GM23338 (cell line): ENCODE data around the gene TMSB4X. TPM values are rescaled to one million over a fixed set of nuclear protein-coding genes. Genes with fewer than 3 reads are reported as not detected.

Experiments
- ATAC-seq: fragments of 200-7000 bp; cut with Tn5 transposase; 3 replicates; pipeline ENCODE4 v1.9.1; 2020
- DNase-seq: peaks from one replicate; pipeline ENCODE4 v3.0.0-alpha.2; 2015; ENCODE audit warnings: low spot score
- H2AFZ ChIP-seq: fragments of 200-600 bp; sonication (generic); 2 replicates; pipeline ENCODE4 v1.8.0; 2016; ENCODE audit warnings: antibody characterized with exemption, mild to moderate bottlenecking, moderate library complexity
- H3F3A ChIP-seq: fragments of 200-600 bp; sonication (generic); replicated peaks from 2 replicates; pipeline ENCODE4 v1.8.0; 2017; ENCODE audit warnings: antibody characterized with exemption, mixed run types, low read depth
- H3K27ac ChIP-seq: fragments of 200-600 bp; sonication (generic); 2 replicates; pipeline ENCODE4 v1.6.1; 2016; ENCODE audit warnings: low read depth
- H3K27me3 ChIP-seq: fragments of 200-600 bp; sonication (generic); 2 replicates; pipeline ENCODE4 v1.8.0; 2016; ENCODE audit warnings: mild to moderate bottlenecking, mixed run types, moderate library complexity; ENCODE audit not compliant: insufficient read depth
- H3K36me3 ChIP-seq: fragments of 200-600 bp; sonication (generic); 2 replicates; pipeline ENCODE4 v1.8.0; 2016; ENCODE audit warnings: mild to moderate bottlenecking; ENCODE audit not compliant: insufficient read depth
- H3K4me1 ChIP-seq: fragments of 200-600 bp; sonication (generic); 2 replicates; pipeline ENCODE4 v1.8.0; 2016; ENCODE audit warnings: mild to moderate bottlenecking, moderate library complexity; ENCODE audit not compliant: insufficient read depth
- H3K4me2 ChIP-seq: fragments of 200-600 bp; sonication (generic); 2 replicates; pipeline ENCODE4 v1.7.1; 2017; ENCODE audit warnings: mixed run types
- H3K4me3 ChIP-seq: fragments of 200-600 bp; sonication (generic); 2 replicates; pipeline ENCODE4 v1.6.1; 2016; ENCODE audit warnings: mixed run types
- H3K79me2 ChIP-seq: fragments of 200-600 bp; sonication (generic); replicated peaks from 2 replicates; pipeline ENCODE4 v1.8.0; 2017; ENCODE audit warnings: mild to moderate bottlenecking; ENCODE audit not compliant: insufficient read depth
- H3K9me2 ChIP-seq: fragments of 200-600 bp; sonication (generic); 2 replicates; pipeline ENCODE4 v1.8.0; 2017; ENCODE audit not compliant: insufficient read depth
- H4K20me1 ChIP-seq: fragments of 200-600 bp; sonication (generic); replicated peaks from 2 replicates; pipeline ENCODE4 v1.8.0; 2017; ENCODE audit warnings: mild to moderate bottlenecking; ENCODE audit not compliant: insufficient read depth
- H3K27ac Mint-ChIP-seq: 2 replicates; pipeline ENCODE4 v1.8.0; 2020; ENCODE audit warnings: inconsistent platforms, mild to moderate bottlenecking, moderate library complexity, mixed read lengths
- H3K27me3 Mint-ChIP-seq: 3 replicates; pipeline ENCODE4 v1.8.0; 2022; ENCODE audit warnings: low read depth, mild to moderate bottlenecking, moderate library complexity, mixed read lengths, inconsistent platforms; ENCODE audit not compliant: insufficient read depth, poor library complexity
- H3K36me3 Mint-ChIP-seq: 3 replicates; pipeline ENCODE4 v1.8.0; 2021; ENCODE audit warnings: low read depth, mild to moderate bottlenecking, inconsistent platforms, moderate library complexity, mixed read lengths
- H3K4me1 Mint-ChIP-seq: 3 replicates; pipeline ENCODE4 v1.8.0; 2020; ENCODE audit warnings: mild to moderate bottlenecking, inconsistent platforms, mixed read lengths
- H3K4me3 Mint-ChIP-seq: 3 replicates; pipeline ENCODE4 v1.8.0; 2021; ENCODE audit warnings: moderate library complexity, mild to moderate bottlenecking, inconsistent platforms, mixed read lengths
- H3K9me3 Mint-ChIP-seq: 3 replicates; pipeline ENCODE4 v1.8.0; 2020; ENCODE audit warnings: moderate library complexity, mild to moderate bottlenecking, inconsistent platforms, mixed read lengths
- EZH2 ChIP-seq: fragments of 200-600 bp; sonication (generic); IDR thresholded peaks from one replicate; pipeline ENCODE4 v1.8.0; 2017; ENCODE audit warnings: antibody characterized with exemption, mild to moderate bottlenecking, low read depth; ENCODE audit not compliant: unreplicated experiment
- EZH2phosphoT487 ChIP-seq: fragments of 200-600 bp; sonication (generic); IDR thresholded peaks from one replicate; pipeline ENCODE4 v1.8.1; 2018; ENCODE audit warnings: antibody characterized with exemption; ENCODE audit not compliant: unreplicated experiment
- JUNB ChIP-seq: IDR thresholded peaks from one replicate; pipeline ENCODE4 v1.6.1; 2016; ENCODE audit warnings: antibody characterized with exemption; ENCODE audit not compliant: unreplicated experiment
- NANOG ChIP-seq: IDR thresholded peaks from 2 replicates; pipeline ENCODE4 v1.6.1; 2016; ENCODE audit warnings: antibody characterized with exemption, borderline replicate concordance
- POLR2AphosphoS5 ChIP-seq: IDR thresholded peaks from 2 replicates; pipeline ENCODE4 v1.6.1; 2016; ENCODE audit warnings: antibody characterized with exemption, low read depth
- STAT1 ChIP-seq: IDR thresholded peaks from one replicate; pipeline ENCODE4 v1.6.1; 2016; ENCODE audit warnings: antibody characterized with exemption; ENCODE audit not compliant: unreplicated experiment
- ZNF114 ChIP-seq: fragments of 250-450 bp; sonication (Bioruptor Pico); IDR thresholded peaks from 2 replicates; pipeline ENCODE4 v1.5.0; 2020; ENCODE audit warnings: mild to moderate bottlenecking, moderate library complexity
- ZNF331 ChIP-seq: fragments of 250-450 bp; sonication (Bioruptor Pico); IDR thresholded peaks from 2 replicates; pipeline ENCODE4 v1.5.0; 2020; ENCODE audit warnings: low read depth, mild to moderate bottlenecking, moderate library complexity
- polyA plus RNA-seq: library from polyadenylated mRNA; unstranded; fragments of >200 nt; fragmentation: Nextera tagmentation; extraction: Ambion mirVana; gene quantifications from 2 replicates; pipeline ENCODE4 v1.2.1, GENCODE V29; 2016
- total RNA-seq: library from RNA; depleted of rRNA; stranded (reverse); fragments of >200 nt; shearing (Covaris generic); gene quantifications from 2 replicates; pipeline ENCODE4 v1.2.3, GENCODE V29; 2014
- TF ChIP-seq, protein P1 (sequence below): IDR thresholded peaks from 2 replicates; pipeline ENCODE4 v1.6.1; 2016; ENCODE audit warnings: antibody characterized with exemption
- TF ChIP-seq, protein P2 (sequence below): IDR thresholded peaks from one replicate; pipeline ENCODE4 v1.6.1; 2018; ENCODE audit warnings: antibody characterized with exemption; ENCODE audit not compliant: unreplicated experiment
- TF ChIP-seq, protein P3 (sequence below): fragments of 250-450 bp; sonication (Bioruptor Pico); IDR thresholded peaks from 2 replicates; pipeline ENCODE4 v1.5.0; 2020; ENCODE audit warnings: mild to moderate bottlenecking, moderate library complexity
- TF ChIP-seq, protein P4 (sequence below), 2 experiments: fragments of 200-600 bp in 1 of 2; sonication (generic) in 1 of 2; conservative IDR thresholded peaks; 2 replicates each; pipeline versions ENCODE4 v1.5.1 to v1.6.1; 2016 to 2017; ENCODE audit warnings: antibody characterized with exemption in 2 of 2, low read depth in 2 of 2, mild to moderate bottlenecking in 2 of 2, moderate library complexity in 1 of 2

Gene TMSB4X
- total and polyA plus RNA-seq, 2 experiments from 2014 or later, result 999 to 6,191 TPM

DNA sequence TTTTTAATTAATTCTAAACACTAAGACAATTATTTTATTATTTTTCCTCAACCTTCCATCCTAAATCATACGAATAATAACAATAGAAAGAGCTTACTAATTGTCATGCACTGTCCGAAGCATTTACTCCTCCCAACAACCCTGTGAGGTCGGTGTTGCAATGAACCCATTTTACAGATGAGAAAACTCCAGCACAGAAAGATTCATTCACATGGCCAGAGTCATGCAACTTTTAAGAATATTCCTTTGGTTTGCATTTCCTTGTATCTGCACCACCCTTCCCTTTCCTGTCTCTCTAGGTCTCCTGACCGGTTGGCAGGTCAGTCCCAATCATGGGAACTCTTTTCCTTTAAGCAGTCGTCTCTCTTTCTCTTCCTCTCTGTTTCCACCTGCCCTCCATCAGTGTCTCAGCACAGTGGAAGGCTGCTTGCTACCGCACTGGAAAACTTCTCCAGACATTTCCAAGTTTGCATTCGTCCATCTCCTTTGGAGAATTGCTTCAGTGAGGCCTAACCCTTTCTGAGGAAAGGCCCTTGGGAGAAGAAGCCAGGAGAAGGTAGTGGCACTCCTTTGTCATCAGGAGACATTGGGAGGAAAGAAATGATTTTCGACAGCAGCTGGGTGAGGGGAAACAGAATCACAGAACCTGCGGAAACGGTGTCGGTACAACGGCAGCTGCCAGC lies 1.9 kb upstream of the TMSB4X start:
- Histone ChIP-seq H3K27ac (no peak overlapping the region), H2AFZ (no peak overlapping the region), H4K20me1 (no peaks in the 10 kb centered on the region), H3K79me2 (peaks cover 22% of the 10 kb centered on the region), H3F3A (no peaks in the 10 kb centered on the region), H3K4me2 (no peak overlapping the region), H3K27me3 (no peaks in the 10 kb centered on the region), H3K36me3 (no peaks in the 10 kb centered on the region), H3K4me3 (no peak overlapping the region), H3K9me2 (no peaks in the 10 kb centered on the region), H3K4me1 (no peaks in the 10 kb centered on the region)
- Mint-ChIP-seq H3K36me3 (peaks cover 32% of the 10 kb centered on the region), H3K9me3 (peaks cover 3% of the 10 kb centered on the region; the same call in 2 of the 3 replicates), H3K4me1 (peaks cover 30% of the 10 kb centered on the region), H3K4me3 (no peak overlapping the region), H3K27ac (no peak overlapping the region), H3K27me3 (peaks cover 15% of the 10 kb centered on the region)
- ATAC-seq (no peak), DNase-seq (no peak)
- TF ChIP-seq, protein P1, sequence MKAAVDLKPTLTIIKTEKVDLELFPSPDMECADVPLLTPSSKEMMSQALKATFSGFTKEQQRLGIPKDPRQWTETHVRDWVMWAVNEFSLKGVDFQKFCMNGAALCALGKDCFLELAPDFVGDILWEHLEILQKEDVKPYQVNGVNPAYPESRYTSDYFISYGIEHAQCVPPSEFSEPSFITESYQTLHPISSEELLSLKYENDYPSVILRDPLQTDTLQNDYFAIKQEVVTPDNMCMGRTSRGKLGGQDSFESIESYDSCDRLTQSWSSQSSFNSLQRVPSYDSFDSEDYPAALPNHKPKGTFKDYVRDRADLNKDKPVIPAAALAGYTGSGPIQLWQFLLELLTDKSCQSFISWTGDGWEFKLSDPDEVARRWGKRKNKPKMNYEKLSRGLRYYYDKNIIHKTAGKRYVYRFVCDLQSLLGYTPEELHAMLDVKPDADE, result no peak
- TF ChIP-seq NANOG, result no peak
- no peak for TF ChIP-seq JUNB
- TF ChIP-seq, protein P2, sequence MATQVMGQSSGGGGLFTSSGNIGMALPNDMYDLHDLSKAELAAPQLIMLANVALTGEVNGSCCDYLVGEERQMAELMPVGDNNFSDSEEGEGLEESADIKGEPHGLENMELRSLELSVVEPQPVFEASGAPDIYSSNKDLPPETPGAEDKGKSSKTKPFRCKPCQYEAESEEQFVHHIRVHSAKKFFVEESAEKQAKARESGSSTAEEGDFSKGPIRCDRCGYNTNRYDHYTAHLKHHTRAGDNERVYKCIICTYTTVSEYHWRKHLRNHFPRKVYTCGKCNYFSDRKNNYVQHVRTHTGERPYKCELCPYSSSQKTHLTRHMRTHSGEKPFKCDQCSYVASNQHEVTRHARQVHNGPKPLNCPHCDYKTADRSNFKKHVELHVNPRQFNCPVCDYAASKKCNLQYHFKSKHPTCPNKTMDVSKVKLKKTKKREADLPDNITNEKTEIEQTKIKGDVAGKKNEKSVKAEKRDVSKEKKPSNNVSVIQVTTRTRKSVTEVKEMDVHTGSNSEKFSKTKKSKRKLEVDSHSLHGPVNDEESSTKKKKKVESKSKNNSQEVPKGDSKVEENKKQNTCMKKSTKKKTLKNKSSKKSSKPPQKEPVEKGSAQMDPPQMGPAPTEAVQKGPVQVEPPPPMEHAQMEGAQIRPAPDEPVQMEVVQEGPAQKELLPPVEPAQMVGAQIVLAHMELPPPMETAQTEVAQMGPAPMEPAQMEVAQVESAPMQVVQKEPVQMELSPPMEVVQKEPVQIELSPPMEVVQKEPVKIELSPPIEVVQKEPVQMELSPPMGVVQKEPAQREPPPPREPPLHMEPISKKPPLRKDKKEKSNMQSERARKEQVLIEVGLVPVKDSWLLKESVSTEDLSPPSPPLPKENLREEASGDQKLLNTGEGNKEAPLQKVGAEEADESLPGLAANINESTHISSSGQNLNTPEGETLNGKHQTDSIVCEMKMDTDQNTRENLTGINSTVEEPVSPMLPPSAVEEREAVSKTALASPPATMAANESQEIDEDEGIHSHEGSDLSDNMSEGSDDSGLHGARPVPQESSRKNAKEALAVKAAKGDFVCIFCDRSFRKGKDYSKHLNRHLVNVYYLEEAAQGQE, result no peak
- TF ChIP-seq EZH2, result no peak
- no peak for TF ChIP-seq ZNF114 (CRISPR knock-in tag)
- no peak for TF ChIP-seq ZNF331
- TF ChIP-seq, protein P3, sequence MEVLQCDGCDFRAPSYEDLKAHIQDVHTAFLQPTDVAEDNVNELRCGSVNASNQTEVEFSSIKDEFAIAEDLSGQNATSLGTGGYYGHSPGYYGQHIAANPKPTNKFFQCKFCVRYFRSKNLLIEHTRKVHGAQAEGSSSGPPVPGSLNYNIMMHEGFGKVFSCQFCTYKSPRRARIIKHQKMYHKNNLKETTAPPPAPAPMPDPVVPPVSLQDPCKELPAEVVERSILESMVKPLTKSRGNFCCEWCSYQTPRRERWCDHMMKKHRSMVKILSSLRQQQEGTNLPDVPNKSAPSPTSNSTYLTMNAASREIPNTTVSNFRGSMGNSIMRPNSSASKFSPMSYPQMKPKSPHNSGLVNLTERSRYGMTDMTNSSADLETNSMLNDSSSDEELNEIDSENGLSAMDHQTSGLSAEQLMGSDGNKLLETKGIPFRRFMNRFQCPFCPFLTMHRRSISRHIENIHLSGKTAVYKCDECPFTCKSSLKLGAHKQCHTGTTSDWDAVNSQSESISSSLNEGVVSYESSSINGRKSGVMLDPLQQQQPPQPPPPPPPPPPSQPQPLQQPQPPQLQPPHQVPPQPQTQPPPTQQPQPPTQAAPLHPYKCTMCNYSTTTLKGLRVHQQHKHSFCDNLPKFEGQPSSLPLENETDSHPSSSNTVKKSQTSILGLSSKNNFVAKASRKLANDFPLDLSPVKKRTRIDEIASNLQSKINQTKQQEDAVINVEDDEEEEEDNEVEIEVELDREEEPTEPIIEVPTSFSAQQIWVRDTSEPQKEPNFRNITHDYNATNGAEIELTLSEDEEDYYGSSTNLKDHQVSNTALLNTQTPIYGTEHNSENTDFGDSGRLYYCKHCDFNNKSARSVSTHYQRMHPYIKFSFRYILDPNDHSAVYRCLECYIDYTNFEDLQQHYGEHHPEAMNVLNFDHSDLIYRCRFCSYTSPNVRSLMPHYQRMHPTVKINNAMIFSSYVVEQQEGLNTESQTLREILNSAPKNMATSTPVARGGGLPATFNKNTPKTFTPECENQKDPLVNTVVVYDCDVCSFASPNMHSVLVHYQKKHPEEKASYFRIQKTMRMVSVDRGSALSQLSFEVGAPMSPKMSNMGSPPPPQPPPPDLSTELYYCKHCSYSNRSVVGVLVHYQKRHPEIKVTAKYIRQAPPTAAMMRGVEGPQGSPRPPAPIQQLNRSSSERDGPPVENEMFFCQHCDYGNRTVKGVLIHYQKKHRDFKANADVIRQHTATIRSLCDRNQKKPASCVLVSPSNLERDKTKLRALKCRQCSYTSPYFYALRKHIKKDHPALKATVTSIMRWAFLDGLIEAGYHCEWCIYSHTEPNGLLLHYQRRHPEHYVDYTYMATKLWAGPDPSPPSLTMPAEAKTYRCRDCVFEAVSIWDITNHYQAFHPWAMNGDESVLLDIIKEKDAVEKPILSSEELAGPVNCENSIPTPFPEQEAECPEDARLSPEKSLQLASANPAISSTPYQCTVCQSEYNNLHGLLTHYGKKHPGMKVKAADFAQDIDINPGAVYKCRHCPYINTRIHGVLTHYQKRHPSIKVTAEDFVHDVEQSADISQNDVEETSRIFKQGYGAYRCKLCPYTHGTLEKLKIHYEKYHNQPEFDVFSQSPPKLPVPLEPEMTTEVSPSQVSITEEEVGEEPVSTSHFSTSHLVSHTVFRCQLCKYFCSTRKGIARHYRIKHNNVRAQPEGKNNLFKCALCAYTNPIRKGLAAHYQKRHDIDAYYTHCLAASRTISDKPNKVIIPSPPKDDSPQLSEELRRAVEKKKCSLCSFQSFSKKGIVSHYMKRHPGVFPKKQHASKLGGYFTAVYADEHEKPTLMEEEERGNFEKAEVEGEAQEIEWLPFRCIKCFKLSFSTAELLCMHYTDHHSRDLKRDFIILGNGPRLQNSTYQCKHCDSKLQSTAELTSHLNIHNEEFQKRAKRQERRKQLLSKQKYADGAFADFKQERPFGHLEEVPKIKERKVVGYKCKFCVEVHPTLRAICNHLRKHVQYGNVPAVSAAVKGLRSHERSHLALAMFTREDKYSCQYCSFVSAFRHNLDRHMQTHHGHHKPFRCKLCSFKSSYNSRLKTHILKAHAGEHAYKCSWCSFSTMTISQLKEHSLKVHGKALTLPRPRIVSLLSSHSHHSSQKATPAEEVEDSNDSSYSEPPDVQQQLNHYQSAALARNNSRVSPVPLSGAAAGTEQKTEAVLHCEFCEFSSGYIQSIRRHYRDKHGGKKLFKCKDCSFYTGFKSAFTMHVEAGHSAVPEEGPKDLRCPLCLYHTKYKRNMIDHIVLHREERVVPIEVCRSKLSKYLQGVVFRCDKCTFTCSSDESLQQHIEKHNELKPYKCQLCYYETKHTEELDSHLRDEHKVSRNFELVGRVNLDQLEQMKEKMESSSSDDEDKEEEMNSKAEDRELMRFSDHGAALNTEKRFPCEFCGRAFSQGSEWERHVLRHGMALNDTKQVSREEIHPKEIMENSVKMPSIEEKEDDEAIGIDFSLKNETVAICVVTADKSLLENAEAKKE (CRISPR knock-in tag), result no peak
- no peak for TF ChIP-seq STAT1
- TF ChIP-seq POLR2AphosphoS5, result no peak
- TF ChIP-seq EZH2phosphoT487, result no peak
- TF ChIP-seq, protein P4, sequence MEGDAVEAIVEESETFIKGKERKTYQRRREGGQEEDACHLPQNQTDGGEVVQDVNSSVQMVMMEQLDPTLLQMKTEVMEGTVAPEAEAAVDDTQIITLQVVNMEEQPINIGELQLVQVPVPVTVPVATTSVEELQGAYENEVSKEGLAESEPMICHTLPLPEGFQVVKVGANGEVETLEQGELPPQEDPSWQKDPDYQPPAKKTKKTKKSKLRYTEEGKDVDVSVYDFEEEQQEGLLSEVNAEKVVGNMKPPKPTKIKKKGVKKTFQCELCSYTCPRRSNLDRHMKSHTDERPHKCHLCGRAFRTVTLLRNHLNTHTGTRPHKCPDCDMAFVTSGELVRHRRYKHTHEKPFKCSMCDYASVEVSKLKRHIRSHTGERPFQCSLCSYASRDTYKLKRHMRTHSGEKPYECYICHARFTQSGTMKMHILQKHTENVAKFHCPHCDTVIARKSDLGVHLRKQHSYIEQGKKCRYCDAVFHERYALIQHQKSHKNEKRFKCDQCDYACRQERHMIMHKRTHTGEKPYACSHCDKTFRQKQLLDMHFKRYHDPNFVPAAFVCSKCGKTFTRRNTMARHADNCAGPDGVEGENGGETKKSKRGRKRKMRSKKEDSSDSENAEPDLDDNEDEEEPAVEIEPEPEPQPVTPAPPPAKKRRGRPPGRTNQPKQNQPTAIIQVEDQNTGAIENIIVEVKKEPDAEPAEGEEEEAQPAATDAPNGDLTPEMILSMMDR (conservative IDR thresholded peaks at IDR 0.05; ENCODE audit: low read depth in 2 of 2), result no peak
